IMR-90 (cell line): Measurements from ENCODE around the gene SLC35F1. TPM values are rescaled to one million over a fixed set of nuclear protein-coding genes. Genes with fewer than 3 reads are reported as not detected.

ENCODE experiments used
- ATAC-seq: fragments of 200-7000 bp; cut with Tn5 transposase; 2 replicates; pipeline ENCODE4 v1.9.1; 2020; ENCODE audit warnings: low read depth, mild to moderate bottlenecking, moderate library complexity
- BruUV-seq: library from RNA; stranded (reverse); fragments of 400-500 nt; replicated peaks from 2 replicates; lab custom pipeline; 2021; lab: Mats Ljungman, UMichigan
- CTCF ChIA-PET: fragments of 300-600 bp; formaldehyde crosslinking; extraction: SDS; loops from one replicate; lab custom pipeline; 2021; ENCODE audit warnings: antibody characterized with exemption; lab: Yijun Ruan, JAX
- POLR2A ChIA-PET: fragments of 300-600 bp; sonication (Branson Sonifier 250); formaldehyde crosslinking; loops from one replicate; lab custom pipeline; 2022; ENCODE audit warnings: antibody characterized with exemption; ENCODE audit not compliant: unreplicated experiment; lab: Charles Lee
- DNase-seq: peaks from one replicate; pipeline ENCODE4 v3.0.0; 2013
- H2AFZ ChIP-seq: replicated peaks from 2 replicates; pipeline ENCODE3; 2013; ENCODE audit warnings: low read length, mild to moderate bottlenecking; ENCODE audit not compliant: poor library complexity
- H2AK5ac ChIP-seq: 2 replicates; pipeline ENCODE4 v1.6.1; 2013; ENCODE audit warnings: low read depth, low read length, inconsistent platforms
- H2AK9ac ChIP-seq: replicated peaks from 2 replicates; pipeline ENCODE3; 2013; ENCODE audit warnings: mild to moderate bottlenecking, low read depth, low read length, moderate library complexity; ENCODE audit not compliant: poor library complexity
- H2BK120ac ChIP-seq: 2 replicates; pipeline ENCODE4 v1.6.1; 2013; ENCODE audit warnings: low read depth, low read length, inconsistent platforms
- H2BK15ac ChIP-seq: 3 replicates; pipeline ENCODE4 v1.6.1; 2013; ENCODE audit warnings: low read depth, low read length, inconsistent platforms
- H2BK20ac ChIP-seq: 2 replicates; pipeline ENCODE4 v1.6.1; 2013; ENCODE audit warnings: low read depth, mild to moderate bottlenecking, inconsistent platforms, low read length, moderate library complexity
- H2BK5ac ChIP-seq: 2 replicates; pipeline ENCODE4 v1.6.1; 2013; ENCODE audit warnings: mild to moderate bottlenecking, low read depth, low read length, inconsistent platforms; ENCODE audit not compliant: poor library complexity, severe bottlenecking
- H3K14ac ChIP-seq: replicated peaks from 2 replicates; pipeline ENCODE4 v1.6.1; 2013; ENCODE audit warnings: low read depth, low read length, inconsistent platforms
- H3K18ac ChIP-seq: 2 replicates; pipeline ENCODE4 v1.6.1; 2013; ENCODE audit warnings: low read depth, low read length, control low read depth
- H3K23ac ChIP-seq: 2 replicates; pipeline ENCODE4 v1.6.1; 2013; ENCODE audit warnings: low read depth, low read length, inconsistent platforms
- H3K27ac ChIP-seq: 2 replicates; pipeline ENCODE4 v1.5.1; 2013; ENCODE audit warnings: mild to moderate bottlenecking, control low read depth, low read length; ENCODE audit not compliant: insufficient read depth
- H3K27me3 ChIP-seq: 2 replicates; pipeline ENCODE4 v1.6.1; 2013; ENCODE audit warnings: low read length; ENCODE audit not compliant: control insufficient read depth, insufficient read depth
- H3K36me3 ChIP-seq: 2 replicates; pipeline ENCODE4 v1.6.1; 2013; ENCODE audit warnings: low read length, mixed read lengths; ENCODE audit not compliant: control insufficient read depth, insufficient read depth
- H3K4ac ChIP-seq: 2 replicates; pipeline ENCODE4 v1.6.1; 2013; ENCODE audit warnings: low read depth, low read length, inconsistent platforms
- H3K4me1 ChIP-seq: 2 replicates; pipeline ENCODE4 v1.6.1; 2013; ENCODE audit warnings: low read length, mixed read lengths; ENCODE audit not compliant: control insufficient read depth, insufficient read depth
- H3K4me2 ChIP-seq: 2 replicates; pipeline ENCODE4 v1.6.1; 2013; ENCODE audit warnings: low read depth, mild to moderate bottlenecking, control low read depth, low read length, moderate library complexity
- H3K4me3 ChIP-seq: 2 replicates; pipeline ENCODE4 v1.5.1; 2013; ENCODE audit warnings: low read depth, mild to moderate bottlenecking, control low read depth, low read length, moderate library complexity; ENCODE audit not compliant: insufficient read depth
- H3K56ac ChIP-seq: 2 replicates; pipeline ENCODE4 v1.6.1; 2013; ENCODE audit warnings: low read length, inconsistent platforms; ENCODE audit not compliant: insufficient read depth; ENCODE audit errors: extremely low read depth
- H3K79me1 ChIP-seq, 2 experiments: 2 replicates each; pipeline ENCODE4 v1.6.1; 2013; ENCODE audit warnings: low read length in 2 of 2, inconsistent platforms in 1 of 2, low read depth in 1 of 2
- H3K9ac ChIP-seq: 2 replicates; pipeline ENCODE4 v1.6.1; 2013; ENCODE audit warnings: low read depth, low read length, control low read depth
- H3K9me1 ChIP-seq: 2 replicates; pipeline ENCODE4 v1.6.1; 2013; ENCODE audit warnings: low read length, inconsistent platforms; ENCODE audit not compliant: insufficient read depth
- H3K9me3 ChIP-seq: 2 replicates; pipeline ENCODE4 v1.6.1; 2013; ENCODE audit warnings: low read length; ENCODE audit not compliant: control insufficient read depth, insufficient read depth
- H4K20me1 ChIP-seq: 2 replicates; pipeline ENCODE4 v1.6.1; 2013; ENCODE audit warnings: low read length, inconsistent platforms; ENCODE audit not compliant: insufficient read depth
- H4K5ac ChIP-seq: 2 replicates; pipeline ENCODE4 v1.6.1; 2013; ENCODE audit warnings: mild to moderate bottlenecking, low read depth, low read length, control low read depth
- H4K8ac ChIP-seq, 2 experiments: 2 replicates each; pipeline ENCODE4 v1.6.1; 2013; ENCODE audit warnings: low read depth in 2 of 2, low read length in 2 of 2, control low read depth in 1 of 2, inconsistent platforms in 1 of 2
- H4K91ac ChIP-seq: 2 replicates; pipeline ENCODE4 v1.6.1; 2013; ENCODE audit warnings: low read depth, low read length, inconsistent platforms; ENCODE audit not compliant: insufficient read depth
- BHLHE40 ChIP-seq: fragments of 150-350 bp; IDR thresholded peaks from 2 replicates; pipeline ENCODE4 v1.6.1; 2016; ENCODE audit warnings: mild to moderate bottlenecking, low read depth, low read length
- CEBPB ChIP-seq: IDR thresholded peaks from 2 replicates; pipeline ENCODE4 v1.6.1; 2012; ENCODE audit warnings: low read depth, low read length, improper control_type of control experiment
- CHD1 ChIP-seq: IDR thresholded peaks from 2 replicates; pipeline ENCODE4 v1.6.1; 2012; ENCODE audit warnings: low read depth, low read length, improper control_type of control experiment
- FOS ChIP-seq: fragments of 150-350 bp; IDR thresholded peaks from 2 replicates; pipeline ENCODE4 v1.6.1; 2016; ENCODE audit warnings: low read depth, low read length
- MAFK ChIP-seq: IDR thresholded peaks from 2 replicates; pipeline ENCODE4 v1.6.1; 2012; ENCODE audit warnings: low read depth, low read length, improper control_type of control experiment
- MAZ ChIP-seq: IDR thresholded peaks from 2 replicates; pipeline ENCODE4 v1.6.1; 2012; ENCODE audit warnings: low read depth, mild to moderate bottlenecking, low read length, improper control_type of control experiment, moderate library complexity, borderline replicate concordance
- MXI1 ChIP-seq: IDR thresholded peaks from 2 replicates; pipeline ENCODE4 v1.6.1; 2012; ENCODE audit warnings: low read depth, mild to moderate bottlenecking, low read length, moderate library complexity, borderline replicate concordance
- NFE2L2 ChIP-seq: fragments of 150-350 bp; IDR thresholded peaks from 2 replicates; pipeline ENCODE4 v1.6.1; 2016; ENCODE audit warnings: low read depth, mild to moderate bottlenecking, low read length
- POLR2A ChIP-seq: IDR thresholded peaks from 2 replicates; pipeline ENCODE4 v1.6.1; 2012; ENCODE audit warnings: mild to moderate bottlenecking, low read depth, low read length
- RCOR1 ChIP-seq: IDR thresholded peaks from 2 replicates; pipeline ENCODE4 v1.6.1; 2012; ENCODE audit warnings: mild to moderate bottlenecking, low read length, improper control_type of control experiment; ENCODE audit not compliant: insufficient replicate concordance
- SMC3 ChIP-seq: fragments of 150-350 bp; IDR thresholded peaks from 2 replicates; pipeline ENCODE4 v1.6.1; 2016; ENCODE audit warnings: low read depth, mild to moderate bottlenecking, antibody characterized with exemption, low read length, moderate library complexity
- WGBS, 2 experiments: methylation state at CpG; one replicate each; pipeline versions ENCODE4 v1.1.5 to v1.1.7; 2013; ENCODE audit warnings: missing lambda C conversion rate in 2 of 2; ENCODE audit not compliant: insufficient read length in 1 of 2; ENCODE audit errors: extremely low coverage in 2 of 2; 5-methylcytosine and 5-hydroxymethylcytosine counted together
- dilution Hi-C: fragments of 300-500 bp; cut with HindIII; formaldehyde crosslinking; loops from one replicate; pipeline ENCODE4 v1.14.3; 2018; ENCODE audit warnings: low sequenced_read_pairs; ENCODE audit not compliant: unreplicated experiment
- in situ Hi-C: fragments of 300-500 bp; cut with MboI; formaldehyde crosslinking; loops from 3 replicates; pipeline ENCODE4 v1.14.3; 2019; ENCODE audit warnings: low sequenced_read_pairs, inconsistent platforms, mixed read lengths
- intact Hi-C: fragments of 100-400 bp; cut with micrococcal nuclease; formaldehyde crosslinking; loops from 2 replicates; pipeline ENCODE4 v1.10.0; 2022
- polyA plus RNA-seq, 3 experiments: library from polyadenylated mRNA; depleted of rRNA; stranded (reverse); fragments of >200 nt; gene quantifications; 2 replicates each; pipeline ENCODE4 v1.2.3, GENCODE V29; 2012; ENCODE audit warnings: low replicate concordance in 1 of 3
- total RNA-seq: library from RNA; depleted of rRNA; stranded (reverse); fragments of >200 nt; gene quantifications from 2 replicates; pipeline ENCODE4 v1.2.3, GENCODE V29; 2012
- TF ChIP-seq, protein P1 (sequence below): conservative IDR thresholded peaks from 2 replicates; pipeline ENCODE4 v1.5.1; 2012; ENCODE audit warnings: mild to moderate bottlenecking, low read depth, low read length, improper control_type of control experiment
- TF ChIP-seq, protein P2 (sequence below): fragments of 150-350 bp; IDR thresholded peaks from 2 replicates; pipeline ENCODE4 v1.6.1; 2016; ENCODE audit warnings: low read depth, mild to moderate bottlenecking, low read length, moderate library complexity, borderline replicate concordance

Gene SLC35F1
- total and polyA plus RNA-seq, 2 of the 4 experiments (the other 2 are of a cell fraction), result not detected

DNA sequence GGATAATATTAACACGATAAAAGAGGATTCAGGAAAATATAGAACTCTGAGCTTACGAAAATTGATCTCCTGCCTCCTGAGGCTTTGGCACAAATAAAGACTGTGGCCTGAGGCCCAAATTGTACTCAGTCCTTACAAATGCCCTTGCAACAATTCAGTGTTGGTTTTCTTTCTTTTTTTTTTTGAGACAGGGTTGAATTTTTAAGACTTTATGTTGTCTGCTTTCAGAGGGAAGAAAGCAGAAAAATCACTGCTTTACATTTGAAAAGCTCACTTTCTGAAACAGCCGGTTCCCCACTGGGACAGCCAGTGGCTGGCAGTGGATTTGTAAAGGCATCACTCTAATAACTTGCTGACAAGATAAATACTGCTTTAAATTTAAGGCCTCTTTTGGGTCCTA, 290.5 kb downstream of the SLC35F1 start:
- no peaks in the 10 kb centered on the region for H3K27me3 ChIP-seq
- no peaks in the 10 kb centered on the region for H3K9me1 ChIP-seq
- ChIA-PET CTCF (interaction anchor here (0.7 kb wide), 1 partner anchor 18 kb away, joined by 3 read pairs; no protein-coding TSS in a partner anchor), POLR2A (no interaction called here)
- no peak overlapping the region for H3K23ac ChIP-seq
- TF ChIP-seq CEBPB (no peak), NFE2L2 (no peak), MAZ (no peak), SMC3 (no peak), RCOR1 (no peak), BHLHE40 (no peak), MXI1 (no peak), FOS (no peak), MAFK (no peak), POLR2A (no peak), CHD1 (no peak)
- TF ChIP-seq, protein P1, sequence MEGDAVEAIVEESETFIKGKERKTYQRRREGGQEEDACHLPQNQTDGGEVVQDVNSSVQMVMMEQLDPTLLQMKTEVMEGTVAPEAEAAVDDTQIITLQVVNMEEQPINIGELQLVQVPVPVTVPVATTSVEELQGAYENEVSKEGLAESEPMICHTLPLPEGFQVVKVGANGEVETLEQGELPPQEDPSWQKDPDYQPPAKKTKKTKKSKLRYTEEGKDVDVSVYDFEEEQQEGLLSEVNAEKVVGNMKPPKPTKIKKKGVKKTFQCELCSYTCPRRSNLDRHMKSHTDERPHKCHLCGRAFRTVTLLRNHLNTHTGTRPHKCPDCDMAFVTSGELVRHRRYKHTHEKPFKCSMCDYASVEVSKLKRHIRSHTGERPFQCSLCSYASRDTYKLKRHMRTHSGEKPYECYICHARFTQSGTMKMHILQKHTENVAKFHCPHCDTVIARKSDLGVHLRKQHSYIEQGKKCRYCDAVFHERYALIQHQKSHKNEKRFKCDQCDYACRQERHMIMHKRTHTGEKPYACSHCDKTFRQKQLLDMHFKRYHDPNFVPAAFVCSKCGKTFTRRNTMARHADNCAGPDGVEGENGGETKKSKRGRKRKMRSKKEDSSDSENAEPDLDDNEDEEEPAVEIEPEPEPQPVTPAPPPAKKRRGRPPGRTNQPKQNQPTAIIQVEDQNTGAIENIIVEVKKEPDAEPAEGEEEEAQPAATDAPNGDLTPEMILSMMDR, result no peak
- TF ChIP-seq, protein P2, sequence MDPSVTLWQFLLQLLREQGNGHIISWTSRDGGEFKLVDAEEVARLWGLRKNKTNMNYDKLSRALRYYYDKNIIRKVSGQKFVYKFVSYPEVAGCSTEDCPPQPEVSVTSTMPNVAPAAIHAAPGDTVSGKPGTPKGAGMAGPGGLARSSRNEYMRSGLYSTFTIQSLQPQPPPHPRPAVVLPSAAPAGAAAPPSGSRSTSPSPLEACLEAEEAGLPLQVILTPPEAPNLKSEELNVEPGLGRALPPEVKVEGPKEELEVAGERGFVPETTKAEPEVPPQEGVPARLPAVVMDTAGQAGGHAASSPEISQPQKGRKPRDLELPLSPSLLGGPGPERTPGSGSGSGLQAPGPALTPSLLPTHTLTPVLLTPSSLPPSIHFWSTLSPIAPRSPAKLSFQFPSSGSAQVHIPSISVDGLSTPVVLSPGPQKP, result no peak
- no peak overlapping the region for H3K4me2 ChIP-seq
- H3K27ac ChIP-seq, result no peak overlapping the region
- no peak overlapping the region for H4K5ac ChIP-seq
- dilution Hi-C loops (no loop called here), in situ Hi-C loops (no loop called here), intact Hi-C loops (no loop called here)
- H2BK120ac ChIP-seq, result no peak overlapping the region
- H4K8ac ChIP-seq, result no peak overlapping the region
- H4K91ac ChIP-seq, result no peak overlapping the region
- no peak overlapping the region for H3K9ac ChIP-seq
- H3K4me1 ChIP-seq, result no peaks in the 10 kb centered on the region
- WGBS, 2 experiments, result 40% methylated on average over 1 of the region's 3 CpGs; no CpG with 5 or more reads in 1 of the 2 experiments
- ATAC-seq (no peak), DNase-seq (no peak)
- H2AFZ ChIP-seq, result no peak overlapping the region
- H2BK20ac ChIP-seq, result no peak overlapping the region
- no peak overlapping the region for H3K4me3 ChIP-seq
- no peaks in the 10 kb centered on the region for H3K36me3 ChIP-seq
- H2AK9ac ChIP-seq, result no peak overlapping the region
- no peak overlapping the region for H2AK5ac ChIP-seq
- no TSS peak for BruUV-seq
- H2BK5ac ChIP-seq, result no peak overlapping the region
- H3K4ac ChIP-seq, result no peak overlapping the region
- no peaks in the 10 kb centered on the region for H3K79me1 ChIP-seq
- H3K56ac ChIP-seq, result no peak overlapping the region
- no peak overlapping the region for H3K14ac ChIP-seq
- H3K18ac ChIP-seq, result no peak overlapping the region
- no peak overlapping the region for H2BK15ac ChIP-seq
- no peaks in the 10 kb centered on the region for H4K20me1 ChIP-seq
- H3K9me3 ChIP-seq, result no peaks in the 10 kb centered on the region
